ENCODE data around the gene COL25A1.
"Not testable (repeated sequence)": the region's sequence is repeated elsewhere in the genome, so short reads cannot be mapped to it uniquely, and the experiment has no call there.

COL25A1 gene

GRCh38 chr4:109166586-109166985 is 135.9 kb downstream of the COL25A1 start:
- DNase-seq: no peak

GRCh38 chr4:109166126-109166525 is 136.3 kb downstream of the COL25A1 start:
- no peak for DNase-seq

- DNase-seq: no peak
These were observed 138.4 kb downstream of the COL25A1 start for GRCh38 chr4:109164011-109164410.

GRCh38 chr4:109163493-109163892 is 139.0 kb downstream of the COL25A1 start:
- no peak for DNase-seq

- DNase-seq: no peak
These were observed 139.7 kb downstream of the COL25A1 start for GRCh38 chr4:109162759-109163158.

- DNase-seq: no peak
These were observed 142.0 kb downstream of the COL25A1 start for GRCh38 chr4:109160494-109160893.

GRCh38 chr4:109157696-109158095 is 144.8 kb downstream of the COL25A1 start:
- no peak for DNase-seq

- DNase-seq: no peak
These were observed 145.3 kb downstream of the COL25A1 start for GRCh38 chr4:109157205-109157604.

- no peak for DNase-seq
These were observed 146.1 kb downstream of the COL25A1 start for GRCh38 chr4:109156356-109156755.

- no peak for DNase-seq
These were observed 146.7 kb downstream of the COL25A1 start for GRCh38 chr4:109155682-109156283.

GRCh38 chr4:109155084-109155483 is 147.4 kb downstream of the COL25A1 start:
- DNase-seq: no peak

- DNase-seq: no peak
These were observed 148.0 kb downstream of the COL25A1 start for GRCh38 chr4:109154424-109154823.

GRCh38 chr4:109149836-109150235 is 152.6 kb downstream of the COL25A1 start:
- DNase-seq: no peak

- no peak for DNase-seq
These were observed 153.8 kb downstream of the COL25A1 start for GRCh38 chr4:109148577-109149075.

GRCh38 chr4:109147135-109147534 is 155.3 kb downstream of the COL25A1 start:
- DNase-seq: no peak

- DNase-seq: no peak
These were observed 156.0 kb downstream of the COL25A1 start for GRCh38 chr4:109146499-109146898.

- not testable (repeated sequence) for DNase-seq
These were observed 164.3 kb downstream of the COL25A1 start for GRCh38 chr4:109138125-109138524.

GRCh38 chr4:109134921-109135320 is 167.5 kb downstream of the COL25A1 start:
- no peak for DNase-seq

- DNase-seq: no peak
These were observed 168.2 kb downstream of the COL25A1 start for GRCh38 chr4:109134268-109134667.

GRCh38 chr4:109131559-109131958 is 170.9 kb downstream of the COL25A1 start:
- DNase-seq: no peak

- DNase-seq: no peak
These were observed 173.9 kb downstream of the COL25A1 start for GRCh38 chr4:109128589-109128988.

GRCh38 chr4:109127866-109128265 is 174.6 kb downstream of the COL25A1 start:
- DNase-seq: no peak

- DNase-seq: no peak
These were observed 175.6 kb downstream of the COL25A1 start for GRCh38 chr4:109126856-109127255.

GRCh38 chr4:109125084-109125483 is 177.4 kb downstream of the COL25A1 start:
- DNase-seq: no peak

- no peak for DNase-seq
These were observed 178.5 kb downstream of the COL25A1 start for GRCh38 chr4:109123951-109124350.
